ENCODE data around the gene EVI2A.

DNA sequence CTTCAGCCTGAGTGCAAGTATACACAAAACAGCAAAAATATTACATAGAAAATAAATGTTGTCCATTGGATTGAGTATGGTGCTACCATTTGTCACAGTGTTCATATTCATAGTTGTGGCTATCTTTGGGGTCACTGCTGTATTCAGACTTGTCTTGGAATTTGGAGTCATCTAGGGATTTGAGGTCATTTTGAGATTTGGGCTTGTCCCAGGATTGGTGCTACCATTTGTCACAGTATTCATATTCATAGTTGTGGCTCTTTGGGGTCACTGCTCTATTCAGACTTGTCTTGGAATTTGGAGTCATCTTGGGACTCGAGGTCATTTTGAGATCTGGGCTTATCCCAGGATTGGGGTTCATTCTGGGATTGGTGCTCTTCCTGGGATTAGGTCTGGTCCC lies 49.2 kb downstream of the EVI2A start:
- TF ChIP-seq, protein P1, sequence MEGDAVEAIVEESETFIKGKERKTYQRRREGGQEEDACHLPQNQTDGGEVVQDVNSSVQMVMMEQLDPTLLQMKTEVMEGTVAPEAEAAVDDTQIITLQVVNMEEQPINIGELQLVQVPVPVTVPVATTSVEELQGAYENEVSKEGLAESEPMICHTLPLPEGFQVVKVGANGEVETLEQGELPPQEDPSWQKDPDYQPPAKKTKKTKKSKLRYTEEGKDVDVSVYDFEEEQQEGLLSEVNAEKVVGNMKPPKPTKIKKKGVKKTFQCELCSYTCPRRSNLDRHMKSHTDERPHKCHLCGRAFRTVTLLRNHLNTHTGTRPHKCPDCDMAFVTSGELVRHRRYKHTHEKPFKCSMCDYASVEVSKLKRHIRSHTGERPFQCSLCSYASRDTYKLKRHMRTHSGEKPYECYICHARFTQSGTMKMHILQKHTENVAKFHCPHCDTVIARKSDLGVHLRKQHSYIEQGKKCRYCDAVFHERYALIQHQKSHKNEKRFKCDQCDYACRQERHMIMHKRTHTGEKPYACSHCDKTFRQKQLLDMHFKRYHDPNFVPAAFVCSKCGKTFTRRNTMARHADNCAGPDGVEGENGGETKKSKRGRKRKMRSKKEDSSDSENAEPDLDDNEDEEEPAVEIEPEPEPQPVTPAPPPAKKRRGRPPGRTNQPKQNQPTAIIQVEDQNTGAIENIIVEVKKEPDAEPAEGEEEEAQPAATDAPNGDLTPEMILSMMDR (tag by site-specific recombination; IDR thresholded peaks at IDR 0.05), result no peak
- TF ChIP-seq ZFP41 (tag by site-specific recombination; IDR thresholded peaks at IDR 0.05; ENCODE audit: borderline replicate concordance) (no peak), ZNF221 (tag by site-specific recombination; IDR thresholded peaks at IDR 0.05; ENCODE audit: borderline replicate concordance) (no peak), REPIN1 (tag by site-specific recombination; IDR thresholded peaks at IDR 0.05; ENCODE audit: low read depth) (no peak), EGR2 (tag by site-specific recombination; IDR thresholded peaks at IDR 0.05; ENCODE audit: low read depth) (no peak), ZNF501 (tag by site-specific recombination; IDR thresholded peaks at IDR 0.05) (no peak), ZNF785 (tag by site-specific recombination; IDR thresholded peaks at IDR 0.05) (no peak), GFI1B (tag by site-specific recombination; IDR thresholded peaks at IDR 0.05) (no peak), ZNF837 (tag by site-specific recombination; IDR thresholded peaks at IDR 0.05) (no peak), ZNF776 (tag by site-specific recombination; IDR thresholded peaks at IDR 0.05; ENCODE audit: borderline replicate concordance) (no peak), ZNF391 (tag by site-specific recombination; IDR thresholded peaks at IDR 0.05; ENCODE audit: borderline replicate concordance, low read depth) (no peak)
- TF ChIP-seq, protein P2, sequence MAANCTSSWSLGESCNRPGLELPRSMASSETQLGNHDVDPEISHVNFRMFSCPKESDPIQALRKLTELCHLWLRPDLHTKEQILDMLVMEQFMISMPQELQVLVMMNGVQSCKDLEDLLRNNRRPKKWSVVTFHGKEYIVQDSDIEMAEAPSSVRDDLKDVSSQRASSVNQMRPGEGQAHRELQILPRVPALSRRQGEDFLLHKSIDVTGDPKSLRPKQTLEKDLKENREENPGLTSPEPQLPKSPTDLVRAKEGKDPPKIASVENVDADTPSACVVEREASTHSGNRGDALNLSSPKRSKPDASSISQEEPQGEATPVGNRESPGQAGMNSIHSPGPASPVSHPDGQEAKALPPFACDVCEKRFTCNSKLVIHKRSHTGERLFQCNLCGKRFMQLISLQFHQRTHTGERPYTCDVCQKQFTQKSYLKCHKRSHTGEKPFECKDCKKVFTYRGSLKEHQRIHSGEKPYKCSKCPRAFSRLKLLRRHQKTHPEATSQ (tag by site-specific recombination; IDR thresholded peaks at IDR 0.05), result no peak
- TF ChIP-seq, protein P3, sequence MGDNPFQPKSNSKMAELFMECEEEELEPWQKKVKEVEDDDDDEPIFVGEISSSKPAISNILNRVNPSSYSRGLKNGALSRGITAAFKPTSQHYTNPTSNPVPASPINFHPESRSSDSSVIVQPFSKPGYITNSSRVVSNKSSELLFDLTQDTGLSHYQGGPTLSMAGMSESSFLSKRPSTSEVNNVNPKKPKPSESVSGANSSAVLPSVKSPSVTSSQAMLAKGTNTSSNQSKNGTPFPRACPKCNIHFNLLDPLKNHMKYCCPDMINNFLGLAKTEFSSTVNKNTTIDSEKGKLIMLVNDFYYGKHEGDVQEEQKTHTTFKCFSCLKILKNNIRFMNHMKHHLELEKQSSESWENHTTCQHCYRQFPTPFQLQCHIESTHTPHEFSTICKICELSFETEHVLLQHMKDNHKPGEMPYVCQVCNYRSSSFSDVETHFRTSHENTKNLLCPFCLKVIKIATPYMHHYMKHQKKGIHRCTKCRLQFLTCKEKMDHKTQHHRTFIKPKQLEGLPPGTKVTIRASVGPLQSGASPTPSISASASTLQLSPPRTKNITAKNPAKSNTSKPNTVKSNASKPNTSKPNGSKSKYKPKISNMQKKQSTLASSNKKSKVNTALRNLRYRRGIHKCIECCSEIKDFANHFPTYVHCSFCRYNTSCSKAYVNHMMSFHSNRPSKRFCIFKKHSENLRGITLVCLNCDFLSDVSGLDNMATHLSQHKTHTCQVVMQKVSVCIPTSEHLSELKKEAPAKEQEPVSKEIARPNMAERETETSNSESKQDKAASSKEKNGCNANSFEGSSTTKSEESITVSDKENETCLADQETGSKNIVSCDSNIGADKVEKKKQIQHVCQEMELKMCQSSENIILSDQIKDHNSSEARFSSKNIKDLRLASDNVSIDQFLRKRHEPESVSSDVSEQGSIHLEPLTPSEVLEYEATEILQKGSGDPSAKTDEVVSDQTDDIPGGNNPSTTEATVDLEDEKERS (tag by site-specific recombination; IDR thresholded peaks at IDR 0.05), result no peak

All from HEK293 (cell line).